Smooth muscle cell (in vitro differentiated cells): ENCODE results near the gene IL3RA. TPM values are rescaled to one million over a fixed set of nuclear protein-coding genes. Genes with fewer than 3 reads are reported as not detected.
"Not testable (repeated sequence)": the region's sequence is repeated elsewhere in the genome, so short reads cannot be mapped to it uniquely, and the experiment has no call there.

Experiments
- DNase-seq: peaks from one replicate; lab custom pipeline; 2025; ENCODE audit not compliant: unreplicated experiment; lab: John Stamatoyannopoulos, UW
- H2AFZ ChIP-seq: fragments of 200-600 bp; sonication (generic); 2 replicates; pipeline ENCODE4 v1.6.0; 2016; ENCODE audit warnings: antibody characterized with exemption, low read depth, mild to moderate bottlenecking
- H3F3A ChIP-seq: fragments of 200-600 bp; sonication (generic); 2 replicates; pipeline ENCODE4 v1.6.0; 2017; ENCODE audit warnings: antibody characterized with exemption, low read depth
- H3K27ac ChIP-seq: fragments of 200-600 bp; sonication (generic); 2 replicates; pipeline ENCODE4 v1.5.1; 2016; ENCODE audit warnings: low read depth, mild to moderate bottlenecking
- H3K27me3 ChIP-seq: fragments of 200-600 bp; sonication (generic); 2 replicates; pipeline ENCODE4 v1.6.1; 2016; ENCODE audit warnings: low read depth, mild to moderate bottlenecking
- H3K36me3 ChIP-seq: fragments of 200-600 bp; sonication (generic); 2 replicates; pipeline ENCODE4 v1.5.1; 2016; ENCODE audit warnings: low read depth
- H3K4me1 ChIP-seq: fragments of 200-600 bp; sonication (generic); 2 replicates; pipeline ENCODE4 v1.5.1; 2016; ENCODE audit warnings: low read depth
- H3K4me2 ChIP-seq: fragments of 200-600 bp; sonication (generic); 2 replicates; pipeline ENCODE4 v1.6.0; 2016; ENCODE audit warnings: mild to moderate bottlenecking
- H3K4me3 ChIP-seq: fragments of 200-600 bp; sonication (generic); 2 replicates; pipeline ENCODE4 v1.5.1; 2016; ENCODE audit warnings: mild to moderate bottlenecking
- H3K79me2 ChIP-seq: fragments of 200-600 bp; sonication (generic); 2 replicates; pipeline ENCODE4 v1.6.0; 2016; ENCODE audit warnings: low read depth, mild to moderate bottlenecking
- H3K9ac ChIP-seq: fragments of 200-600 bp; sonication (generic); 2 replicates; pipeline ENCODE4 v1.6.0; 2016; ENCODE audit warnings: low read depth
- H3K9me3 ChIP-seq: fragments of 200-600 bp; sonication (generic); replicated peaks from 2 replicates; pipeline ENCODE4 v1.5.1; 2016; ENCODE audit warnings: low read depth
- H4K20me1 ChIP-seq: fragments of 200-600 bp; sonication (generic); 2 replicates; pipeline ENCODE4 v1.6.0; 2016; ENCODE audit warnings: low read depth
- WGBS: methylation state at CpG from one replicate; pipeline ENCODE4 v1.1.7; 2016; ENCODE audit warnings: low lambda C conversion rate; 5-methylcytosine and 5-hydroxymethylcytosine counted together
- polyA plus RNA-seq: library from polyadenylated mRNA; unstranded; fragments of >200 nt; fragmentation: Nextera tagmentation; extraction: Ambion mirVana; gene quantifications from 2 replicates; pipeline ENCODE4 v1.2.1, GENCODE V29; 2016
- total RNA-seq: library from RNA; depleted of rRNA; stranded (reverse); fragments of >200 nt; gene quantifications from 2 replicates; pipeline ENCODE4 v1.2.3, GENCODE V29; 2014
- TF ChIP-seq, protein P1 (sequence below): fragments of 200-600 bp; sonication (generic); IDR thresholded peaks from 2 replicates; pipeline ENCODE4 v1.5.1; 2017; ENCODE audit warnings: borderline replicate concordance, mild to moderate bottlenecking, antibody characterized with exemption; ENCODE audit not compliant: insufficient read depth, poor library complexity, severe bottlenecking

IL3RA gene
- total and polyA plus RNA-seq, 2 experiments from 2014 or later: 0.24 TPM; not detected in 1

- Histone ChIP-seq H3K79me2 (no peaks in the 10 kb centered on the region), H3K4me2 (no peak overlapping the region), H4K20me1 (no peaks in the 10 kb centered on the region), H3F3A (no peaks in the 10 kb centered on the region), H3K36me3 (no peaks in the 10 kb centered on the region), H2AFZ (no peak overlapping the region), H3K9ac (no peak overlapping the region), H3K27me3 (no peaks in the 10 kb centered on the region), H3K27ac (no peak overlapping the region), H3K4me3 (no peak overlapping the region), H3K9me3 (no peaks in the 10 kb centered on the region), H3K4me1 (no peaks in the 10 kb centered on the region)
- DNase-seq: no peak
- WGBS: 89% methylated on average over 10 of the region's 10 CpGs
- TF ChIP-seq, protein P1, sequence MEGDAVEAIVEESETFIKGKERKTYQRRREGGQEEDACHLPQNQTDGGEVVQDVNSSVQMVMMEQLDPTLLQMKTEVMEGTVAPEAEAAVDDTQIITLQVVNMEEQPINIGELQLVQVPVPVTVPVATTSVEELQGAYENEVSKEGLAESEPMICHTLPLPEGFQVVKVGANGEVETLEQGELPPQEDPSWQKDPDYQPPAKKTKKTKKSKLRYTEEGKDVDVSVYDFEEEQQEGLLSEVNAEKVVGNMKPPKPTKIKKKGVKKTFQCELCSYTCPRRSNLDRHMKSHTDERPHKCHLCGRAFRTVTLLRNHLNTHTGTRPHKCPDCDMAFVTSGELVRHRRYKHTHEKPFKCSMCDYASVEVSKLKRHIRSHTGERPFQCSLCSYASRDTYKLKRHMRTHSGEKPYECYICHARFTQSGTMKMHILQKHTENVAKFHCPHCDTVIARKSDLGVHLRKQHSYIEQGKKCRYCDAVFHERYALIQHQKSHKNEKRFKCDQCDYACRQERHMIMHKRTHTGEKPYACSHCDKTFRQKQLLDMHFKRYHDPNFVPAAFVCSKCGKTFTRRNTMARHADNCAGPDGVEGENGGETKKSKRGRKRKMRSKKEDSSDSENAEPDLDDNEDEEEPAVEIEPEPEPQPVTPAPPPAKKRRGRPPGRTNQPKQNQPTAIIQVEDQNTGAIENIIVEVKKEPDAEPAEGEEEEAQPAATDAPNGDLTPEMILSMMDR: no peak
Observed at GRCh38 chrX:1307626-1308340, 28.8 kb upstream of the IL3RA start.

DNA sequence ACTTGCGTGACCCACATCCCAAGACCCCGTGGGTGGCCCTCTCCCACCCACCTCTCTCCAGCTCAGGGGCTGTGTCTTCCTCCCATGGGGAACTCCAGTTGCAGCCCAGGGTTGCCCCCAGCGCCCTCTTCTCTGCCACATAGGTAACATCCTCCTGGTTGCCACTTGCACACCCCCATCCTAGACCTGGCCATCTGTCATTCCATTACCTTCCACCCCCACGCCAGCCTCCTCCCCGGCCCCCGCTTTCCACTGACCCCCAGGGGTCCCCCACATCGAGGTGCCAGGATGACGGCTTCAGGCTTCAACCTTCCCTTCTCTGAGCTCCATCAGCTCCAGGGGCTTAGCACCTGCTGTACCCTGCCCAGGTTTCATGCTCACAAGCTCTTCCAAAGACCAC lies 28.1 kb upstream of the IL3RA start:
- Histone ChIP-seq H3F3A (no peaks in the 10 kb centered on the region), H3K4me3 (no peak overlapping the region), H3K4me1 (no peaks in the 10 kb centered on the region), H3K9me3 (no peaks in the 10 kb centered on the region), H3K9ac (no peak overlapping the region), H4K20me1 (no peaks in the 10 kb centered on the region), H2AFZ (no peak overlapping the region), H3K36me3 (no peaks in the 10 kb centered on the region), H3K27ac (no peak overlapping the region), H3K4me2 (no peak overlapping the region), H3K79me2 (no peaks in the 10 kb centered on the region), H3K27me3 (no peaks in the 10 kb centered on the region)
- TF ChIP-seq, protein P1: no peak
- WGBS: 93% methylated on average over 5 of the region's 8 CpGs
- no peak for DNase-seq

DNA sequence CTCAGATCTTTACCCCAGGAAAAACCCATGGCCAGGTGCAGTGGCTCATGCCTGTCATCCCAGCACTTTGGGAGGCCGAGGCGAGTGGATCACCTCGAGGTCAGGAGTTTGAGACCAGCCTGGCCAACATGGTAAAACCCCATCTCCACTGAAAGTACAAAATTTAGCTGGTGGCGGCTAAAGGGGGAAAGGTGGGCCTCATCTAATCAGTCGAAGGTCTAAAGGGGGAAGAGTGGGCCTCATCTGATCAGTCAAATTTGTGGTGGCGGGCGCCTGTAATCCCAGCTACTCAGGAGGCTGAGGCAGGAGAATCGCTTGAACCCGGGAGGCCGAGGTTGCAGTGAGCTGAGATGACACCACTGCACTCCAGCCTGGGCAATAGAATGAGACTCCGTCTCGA lies 27.7 kb upstream of the IL3RA start:
- H3K4me3 ChIP-seq, H3K9me3 ChIP-seq, H3K27ac ChIP-seq, H4K20me1 ChIP-seq, DNase-seq, H3K27me3 ChIP-seq, H3K79me2 ChIP-seq, H3K9ac ChIP-seq, H3F3A ChIP-seq, H2AFZ ChIP-seq, H3K4me1 ChIP-seq, H3K4me2 ChIP-seq, H3K36me3 ChIP-seq: not testable (repeated sequence)
- 85% methylated on average over 12 of the region's 12 CpGs for WGBS

GRCh38 chrX:1313788-1314187 lies 22.8 kb upstream of the IL3RA start:
- Histone ChIP-seq H3K27me3 (no peaks in the 10 kb centered on the region), H4K20me1 (no peaks in the 10 kb centered on the region), H3K9me3 (no peaks in the 10 kb centered on the region), H3K9ac (no peak overlapping the region), H3K36me3 (no peaks in the 10 kb centered on the region), H2AFZ (no peak overlapping the region), H3K4me3 (no peak overlapping the region), H3K4me1 (no peaks in the 10 kb centered on the region), H3K4me2 (no peak overlapping the region), H3K79me2 (no peaks in the 10 kb centered on the region), H3F3A (no peaks in the 10 kb centered on the region), H3K27ac (no peak overlapping the region)
- 86% methylated on average over 7 of the region's 7 CpGs for WGBS
- no peak for DNase-seq
- TF ChIP-seq, protein P1: no peak
